ENCODE data around the gene RAD23A. TPM values are rescaled to one million over a fixed set of nuclear protein-coding genes. Genes with fewer than 3 reads are reported as not detected.

The RAD23A gene
- total and polyA plus RNA-seq, 2 of the 4 experiments (the other 2 are of a cell fraction): 54.3 to 67.8 TPM

- TF ChIP-seq MAFK (IDR thresholded peaks at IDR 0.05; ENCODE audit: low read depth, low read length): no peak
- no peak for TF ChIP-seq CTCF (conservative IDR thresholded peaks at IDR 0.05; ENCODE audit: low read depth, low read length)
- no peak for TF ChIP-seq CHD1 (IDR thresholded peaks at IDR 0.05; ENCODE audit: low read depth, low read length)
Measured at GRCh38 chr19:12947702-12948611, 2.3 kb downstream of the RAD23A start (continued).

Measured in IMR-90 (cell line).